ENCODE data around the gene SSR1.

GRCh38 chr6:7282097-7282906, 30.7 kb downstream of the SSR1 start:
- TF ChIP-seq GATA2 (IDR thresholded peaks at IDR 0.05; ENCODE audit: low read depth, low read length) (no peak), GATA3 (IDR thresholded peaks at IDR 0.05; ENCODE audit: low read depth, low read length) (no peak)
